SK-N-MC (cell line): ENCODE results near the gene PLAC8.

Experiments used
- EZH2 ChIP-seq: fragments of 200-600 bp; sonication (generic); IDR thresholded peaks from one replicate; pipeline ENCODE4 v1.6.1; 2017; ENCODE audit warnings: antibody characterized with exemption
- FOXP2 ChIP-seq: optimal IDR thresholded peaks from 2 replicates; pipeline ENCODE3; 2011; ENCODE audit warnings: mild to moderate bottlenecking, moderate library complexity; ENCODE audit not compliant: insufficient read depth; ENCODE audit errors: extremely low read length, control extremely low read depth
- POLR2AphosphoS5 ChIP-seq: IDR thresholded peaks from 2 replicates; pipeline ENCODE4 v1.6.1; 2012; ENCODE audit warnings: mild to moderate bottlenecking, low read depth, low read length, borderline replicate concordance

- TF ChIP-seq EZH2 (no peak), POLR2AphosphoS5 (no peak), FOXP2 (no peak)
Observed at GRCh38 chr4:83149865-83150652, 35.5 kb upstream of the PLAC8 start.
